OCI-LY1 (cell line): ENCODE measurements around the gene ACE.

Experiments
- EZH2 ChIP-seq: fragments of 200-600 bp; sonication (generic), shearing (Covaris generic); IDR thresholded peaks from 2 replicates; pipeline ENCODE4 v1.8.0; 2017; ENCODE audit warnings: borderline replicate concordance, mixed run types, mild to moderate bottlenecking, antibody characterized with exemption, low read length, moderate library complexity, mixed read lengths
- TF ChIP-seq, protein P1 (sequence below): fragments of 200-600 bp; sonication (generic), shearing (Covaris generic); IDR thresholded peaks from 2 replicates; pipeline ENCODE4 v1.5.1; 2017; ENCODE audit warnings: mild to moderate bottlenecking, antibody characterized with exemption, low read length, moderate library complexity, mixed read lengths

DNA sequence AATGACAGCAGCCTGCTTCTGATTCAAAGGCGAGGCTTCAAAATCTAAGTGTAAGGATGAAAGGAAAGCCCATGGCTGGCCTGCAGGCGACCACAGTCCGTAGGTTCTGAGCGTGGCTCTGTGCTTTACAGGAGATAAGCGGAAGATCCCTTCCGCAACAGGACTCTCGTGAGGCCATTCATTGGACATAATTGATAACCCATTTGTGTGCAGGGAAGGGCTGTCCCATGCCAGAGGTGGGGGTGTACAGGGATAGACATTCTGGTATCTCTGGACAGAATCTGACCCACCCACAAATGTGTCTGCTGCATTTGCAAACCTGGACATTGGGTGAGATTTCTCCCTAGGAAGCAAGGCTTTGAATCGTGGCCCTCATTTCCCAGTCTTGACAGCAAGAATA, 34.8 kb upstream of the ACE start:
- TF ChIP-seq, protein P1, sequence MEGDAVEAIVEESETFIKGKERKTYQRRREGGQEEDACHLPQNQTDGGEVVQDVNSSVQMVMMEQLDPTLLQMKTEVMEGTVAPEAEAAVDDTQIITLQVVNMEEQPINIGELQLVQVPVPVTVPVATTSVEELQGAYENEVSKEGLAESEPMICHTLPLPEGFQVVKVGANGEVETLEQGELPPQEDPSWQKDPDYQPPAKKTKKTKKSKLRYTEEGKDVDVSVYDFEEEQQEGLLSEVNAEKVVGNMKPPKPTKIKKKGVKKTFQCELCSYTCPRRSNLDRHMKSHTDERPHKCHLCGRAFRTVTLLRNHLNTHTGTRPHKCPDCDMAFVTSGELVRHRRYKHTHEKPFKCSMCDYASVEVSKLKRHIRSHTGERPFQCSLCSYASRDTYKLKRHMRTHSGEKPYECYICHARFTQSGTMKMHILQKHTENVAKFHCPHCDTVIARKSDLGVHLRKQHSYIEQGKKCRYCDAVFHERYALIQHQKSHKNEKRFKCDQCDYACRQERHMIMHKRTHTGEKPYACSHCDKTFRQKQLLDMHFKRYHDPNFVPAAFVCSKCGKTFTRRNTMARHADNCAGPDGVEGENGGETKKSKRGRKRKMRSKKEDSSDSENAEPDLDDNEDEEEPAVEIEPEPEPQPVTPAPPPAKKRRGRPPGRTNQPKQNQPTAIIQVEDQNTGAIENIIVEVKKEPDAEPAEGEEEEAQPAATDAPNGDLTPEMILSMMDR: no peak
- TF ChIP-seq EZH2: no peak
